ENCODE results near the gene FGGY. TPM values are rescaled to one million over a fixed set of nuclear protein-coding genes. Genes with fewer than 3 reads are reported as not detected.
"Not testable (repeated sequence)": the region's sequence is repeated elsewhere in the genome, so short reads cannot be mapped to it uniquely, and the experiment has no call there.

Gene FGGY
- total RNA-seq, 4 donors from 2014 or later = 23.3 to 26.4 (median 25.3) TPM

DNA sequence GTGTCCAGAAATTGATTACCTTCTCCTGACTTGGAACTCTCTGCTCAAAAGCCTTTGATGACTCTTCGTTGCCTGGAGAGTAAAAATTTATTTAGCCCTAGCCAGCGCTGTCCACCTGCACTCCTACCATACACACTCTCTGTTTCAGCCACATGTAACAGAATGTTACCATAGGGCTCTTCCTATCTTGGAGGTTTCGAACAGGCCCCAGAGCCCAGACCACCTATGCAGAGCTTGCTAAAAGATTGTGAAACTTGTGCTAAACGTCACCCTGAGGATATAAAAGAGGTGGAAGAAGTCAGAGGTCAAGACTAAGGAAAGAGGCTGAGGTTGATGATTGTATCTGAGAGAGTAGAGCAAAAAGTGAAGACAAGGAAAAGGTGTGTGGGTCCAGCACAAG, 280.9 kb downstream of the FGGY start:
- no peak for DNase-seq (ENCODE audit: extremely low spot score)
- Histone ChIP-seq H3K36me3 (no peaks in the 10 kb centered on the region), H3K27ac (replicated peaks in 1 of 4) (no peak overlapping the region), H3K9me3 (peaks cover 0 to 6% (median 4%) of the 10 kb centered on the region in 4 donors), H3K4me1 (no peaks in the 10 kb centered on the region), H3K4me3 (no peak overlapping the region), H3K27me3 (no peaks in the 10 kb centered on the region)
- WGBS = 94% methylated on average over 4 of the region's 4 CpGs
- intact Hi-C loops (cut with DNase I) = no loop called here
- no peak for TF ChIP-seq EP300 (IDR thresholded peaks at IDR 0.05)
- no peak for TF ChIP-seq POLR2AphosphoS5 (IDR thresholded peaks at IDR 0.05)
- TF ChIP-seq POLR2A (IDR thresholded peaks at IDR 0.05; ENCODE audit: low read depth) = no peak
- TF ChIP-seq, protein P1, sequence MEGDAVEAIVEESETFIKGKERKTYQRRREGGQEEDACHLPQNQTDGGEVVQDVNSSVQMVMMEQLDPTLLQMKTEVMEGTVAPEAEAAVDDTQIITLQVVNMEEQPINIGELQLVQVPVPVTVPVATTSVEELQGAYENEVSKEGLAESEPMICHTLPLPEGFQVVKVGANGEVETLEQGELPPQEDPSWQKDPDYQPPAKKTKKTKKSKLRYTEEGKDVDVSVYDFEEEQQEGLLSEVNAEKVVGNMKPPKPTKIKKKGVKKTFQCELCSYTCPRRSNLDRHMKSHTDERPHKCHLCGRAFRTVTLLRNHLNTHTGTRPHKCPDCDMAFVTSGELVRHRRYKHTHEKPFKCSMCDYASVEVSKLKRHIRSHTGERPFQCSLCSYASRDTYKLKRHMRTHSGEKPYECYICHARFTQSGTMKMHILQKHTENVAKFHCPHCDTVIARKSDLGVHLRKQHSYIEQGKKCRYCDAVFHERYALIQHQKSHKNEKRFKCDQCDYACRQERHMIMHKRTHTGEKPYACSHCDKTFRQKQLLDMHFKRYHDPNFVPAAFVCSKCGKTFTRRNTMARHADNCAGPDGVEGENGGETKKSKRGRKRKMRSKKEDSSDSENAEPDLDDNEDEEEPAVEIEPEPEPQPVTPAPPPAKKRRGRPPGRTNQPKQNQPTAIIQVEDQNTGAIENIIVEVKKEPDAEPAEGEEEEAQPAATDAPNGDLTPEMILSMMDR (IDR thresholded peaks at IDR 0.05) = no peak

DNA sequence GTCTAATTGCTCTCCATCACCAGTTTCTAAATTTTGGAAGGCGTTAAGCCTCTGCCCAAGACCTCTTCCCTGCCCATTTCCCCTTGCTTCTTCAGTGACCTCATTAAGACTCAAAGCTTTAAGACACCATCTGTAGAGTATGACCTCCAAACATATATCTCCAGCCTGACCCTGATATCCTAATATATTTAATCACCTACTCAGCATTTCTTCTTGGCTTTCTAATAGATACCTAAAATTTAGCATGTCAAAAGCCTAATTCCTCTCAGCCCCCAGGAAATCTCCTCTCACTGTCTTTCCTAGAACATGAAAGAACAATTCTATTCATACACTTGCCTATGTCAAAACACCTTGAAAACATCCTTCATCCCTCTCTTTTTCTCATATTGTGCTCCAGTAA, 282.3 kb downstream of the FGGY start:
- Histone ChIP-seq H3K4me3 (no peak overlapping the region), H3K36me3 (no peaks in the 10 kb centered on the region), H3K4me1 (no peaks in the 10 kb centered on the region), H3K27ac (replicated peaks in 1 of 4) (no peak overlapping the region), H3K27me3 (no peaks in the 10 kb centered on the region), H3K9me3 (peaks cover 0 to under 1% (median under 1%) of the 10 kb centered on the region in 4 donors)
- 96% methylated on average over 1 of the region's 1 CpG for WGBS
- TF ChIP-seq POLR2A (IDR thresholded peaks at IDR 0.05; ENCODE audit: low read depth) (no peak), POLR2AphosphoS5 (IDR thresholded peaks at IDR 0.05) (no peak), EP300 (IDR thresholded peaks at IDR 0.05) (no peak)
- TF ChIP-seq, protein P1 (IDR thresholded peaks at IDR 0.05) = no peak
- intact Hi-C loops (cut with DNase I) = no loop called here
- no peak for DNase-seq (ENCODE audit: extremely low spot score)

DNA sequence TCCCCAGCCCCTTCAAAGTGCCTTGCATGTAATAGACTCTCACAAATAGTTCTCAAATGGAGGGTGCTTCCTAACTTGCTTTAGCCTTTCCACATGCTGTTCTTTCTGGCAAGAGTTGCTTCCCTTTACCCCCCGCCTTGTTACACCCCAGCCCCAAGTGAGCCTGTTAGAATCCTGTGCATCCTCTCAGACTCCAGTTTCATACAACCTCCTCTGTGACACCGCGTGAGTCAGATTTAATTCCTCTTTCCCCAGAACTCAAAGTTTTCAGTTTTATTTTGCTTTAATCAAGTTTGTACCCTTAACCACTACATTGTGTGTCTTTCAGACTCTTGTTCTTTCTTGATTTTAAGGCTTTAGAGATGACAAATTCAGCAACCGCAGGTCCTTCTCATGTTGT, 283.4 kb downstream of the FGGY start:
- no peak for DNase-seq (ENCODE audit: extremely low spot score)
- intact Hi-C loops (cut with DNase I) = no loop called here
- Histone ChIP-seq H3K9me3 (no peaks in the 10 kb centered on the region), H3K27me3 (no peaks in the 10 kb centered on the region), H3K36me3 (no peaks in the 10 kb centered on the region), H3K4me3 (no peak overlapping the region), H3K4me1 (no peaks in the 10 kb centered on the region), H3K27ac (replicated peaks in 1 of 4) (no peak overlapping the region)
- TF ChIP-seq POLR2AphosphoS5 (IDR thresholded peaks at IDR 0.05) (no peak), POLR2A (IDR thresholded peaks at IDR 0.05; ENCODE audit: low read depth) (no peak), EP300 (IDR thresholded peaks at IDR 0.05) (no peak)
- TF ChIP-seq, protein P1 (IDR thresholded peaks at IDR 0.05) = no peak
- 84% methylated on average over 4 of the region's 4 CpGs for WGBS

DNA sequence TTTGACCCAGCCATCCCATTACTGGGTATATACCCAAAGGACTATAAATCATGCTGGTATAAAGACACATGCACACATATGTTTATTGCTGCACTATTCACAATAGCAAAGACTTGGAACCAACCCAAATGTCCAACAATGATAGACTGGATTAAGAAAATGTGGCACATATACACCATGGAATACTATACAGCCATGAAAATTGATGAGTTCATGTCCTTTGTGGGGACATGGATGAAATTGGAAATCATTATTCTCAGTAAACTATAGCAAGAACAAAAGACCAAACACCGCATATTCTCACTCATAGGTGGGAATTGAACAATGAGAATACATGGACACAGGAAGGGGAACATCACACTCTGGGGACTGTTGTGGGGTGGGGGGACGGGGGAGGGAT, 295.5 kb downstream of the FGGY start:
- H3K36me3 ChIP-seq; intact Hi-C loops (cut with DNase I); DNase-seq (ENCODE audit: extremely low spot score); H3K4me3 ChIP-seq; H3K9me3 ChIP-seq; H3K27me3 ChIP-seq; H3K27ac ChIP-seq (replicated peaks in 1 of 4): not testable (repeated sequence)
- H3K4me1 ChIP-seq = peaks cover 16 to 42% (median 39%) of the 10 kb centered on the region in 4 donors
- 98% methylated on average over 2 of the region's 2 CpGs for WGBS

DNA sequence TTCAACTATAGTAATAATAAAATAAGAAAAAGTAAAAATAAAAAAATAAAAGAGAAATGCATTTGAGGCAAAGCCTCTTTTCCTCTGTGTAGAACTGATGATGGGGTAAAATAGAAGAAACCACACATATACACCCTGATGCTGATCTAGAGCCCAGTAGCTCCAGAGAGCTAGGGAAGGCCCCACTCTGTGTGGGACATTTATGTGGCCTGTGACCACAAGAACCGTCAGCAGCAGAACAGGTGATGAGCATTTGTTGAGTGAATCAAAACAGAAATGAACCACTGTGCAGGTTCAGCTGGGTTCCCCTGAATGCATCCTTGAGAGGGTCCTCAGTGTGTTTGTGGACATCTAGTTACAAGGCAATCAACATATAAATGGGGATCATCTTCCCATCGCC, 296.0 kb downstream of the FGGY start:
- Histone ChIP-seq H3K4me3 (no peak overlapping the region), H3K27ac (replicated peaks in 1 of 4) (no peak overlapping the region), H3K9me3 (no peaks in the 10 kb centered on the region), H3K4me1 (peaks cover 16 to 48% (median 44%) of the 10 kb centered on the region in 4 donors), H3K27me3 (no peaks in the 10 kb centered on the region), H3K36me3 (no peaks in the 10 kb centered on the region)
- DNase-seq (ENCODE audit: extremely low spot score) = no peak
- TF ChIP-seq, protein P1 (IDR thresholded peaks at IDR 0.05) = no peak
- TF ChIP-seq POLR2A (IDR thresholded peaks at IDR 0.05; ENCODE audit: low read depth) (no peak), POLR2AphosphoS5 (IDR thresholded peaks at IDR 0.05) (no peak), EP300 (IDR thresholded peaks at IDR 0.05) (no peak)
- 84% methylated on average over 2 of the region's 2 CpGs for WGBS
- intact Hi-C loops (cut with DNase I) = no loop called here

Measured in esophagus muscularis mucosa (tissue), 4 donors.